Activated naive CD8-positive, alpha-beta T cell treated with anti-CD3 and anti-CD28 coated beads, Interleukin-2, amount 50 U/mL, for 24 hours (primary cell): ENCODE data around the gene ODAD3.
A peak's percentile ranks its signal among the peaks of the same experiment; 100 is the strongest.
"Not testable (repeated sequence)": the region's sequence is repeated elsewhere in the genome, so short reads cannot be mapped to it uniquely, and the experiment has no call there.

Source experiments
- ATAC-seq: fragments of 150-1000 bp; cut with Tn5 transposase; one replicate; pipeline ENCODE4 v1.10.0; 2021
- DNase-seq: peaks from one replicate; pipeline ENCODE4 v3.0.0; 2021
- H3K27ac Mint-ChIP-seq: one replicate; pipeline ENCODE4 v1.8.0; 2021; ENCODE audit warnings: mild to moderate bottlenecking, mixed read lengths
- H3K27me3 Mint-ChIP-seq: one replicate; pipeline ENCODE4 v1.8.0; 2021; ENCODE audit warnings: mixed read lengths
- H3K36me3 Mint-ChIP-seq: one replicate; pipeline ENCODE4 v1.8.0; 2021; ENCODE audit warnings: low read depth, mixed read lengths
- H3K4me1 Mint-ChIP-seq: one replicate; pipeline ENCODE4 v1.8.0; 2021; ENCODE audit warnings: mixed read lengths
- H3K4me3 Mint-ChIP-seq: one replicate; pipeline ENCODE4 v1.8.0; 2021; ENCODE audit warnings: mild to moderate bottlenecking, moderate library complexity, mixed read lengths
- H3K9me3 Mint-ChIP-seq: one replicate; pipeline ENCODE4 v1.8.0; 2021; ENCODE audit warnings: mixed read lengths

Gene ODAD3

GRCh38 chr19:11433526-11433925 lies 1.4 kb downstream of the ODAD3 start:
- not testable (repeated sequence) for H3K27me3 Mint-ChIP-seq, H3K4me3 Mint-ChIP-seq, ATAC-seq, H3K27ac Mint-ChIP-seq, H3K9me3 Mint-ChIP-seq, DNase-seq
- Mint-ChIP-seq H3K36me3 (peaks cover 16% of the 10 kb centered on the region), H3K4me1 (peaks cover 29% of the 10 kb centered on the region)

GRCh38 chr19:11426656-11427055 lies 8.3 kb downstream of the ODAD3 start:
- no peaks in the 10 kb centered on the region for H3K36me3 Mint-ChIP-seq
- DNase-seq: no peak
- H3K27me3 Mint-ChIP-seq: peaks cover 23% of the 10 kb centered on the region
- no peak for ATAC-seq
- no peak overlapping the region for H3K4me3 Mint-ChIP-seq
- no peak overlapping the region for H3K27ac Mint-ChIP-seq
- H3K4me1 Mint-ChIP-seq: peaks cover 21% of the 10 kb centered on the region
- no peaks in the 10 kb centered on the region for H3K9me3 Mint-ChIP-seq

GRCh38 chr19:11425719-11426457 lies 9.0 kb downstream of the ODAD3 start:
- Mint-ChIP-seq H3K27me3 (peaks cover 31% of the 10 kb centered on the region), H3K36me3 (no peaks in the 10 kb centered on the region), H3K4me1 (peaks cover 29% of the 10 kb centered on the region), H3K27ac (no peak overlapping the region), H3K9me3 (no peaks in the 10 kb centered on the region), H3K4me3 (no peak overlapping the region)
- DNase-seq: no peak
- ATAC-seq: no peak

GRCh38 chr19:11423791-11424181 lies 11.1 kb downstream of the ODAD3 start:
- no peak overlapping the region for H3K4me3 Mint-ChIP-seq
- H3K27me3 Mint-ChIP-seq: peaks cover 45% of the 10 kb centered on the region
- no peak for DNase-seq
- ATAC-seq: no peak
- no peaks in the 10 kb centered on the region for H3K36me3 Mint-ChIP-seq
- H3K27ac Mint-ChIP-seq: no peak overlapping the region
- H3K9me3 Mint-ChIP-seq: no peaks in the 10 kb centered on the region
- peaks cover 35% of the 10 kb centered on the region for H3K4me1 Mint-ChIP-seq

DNA sequence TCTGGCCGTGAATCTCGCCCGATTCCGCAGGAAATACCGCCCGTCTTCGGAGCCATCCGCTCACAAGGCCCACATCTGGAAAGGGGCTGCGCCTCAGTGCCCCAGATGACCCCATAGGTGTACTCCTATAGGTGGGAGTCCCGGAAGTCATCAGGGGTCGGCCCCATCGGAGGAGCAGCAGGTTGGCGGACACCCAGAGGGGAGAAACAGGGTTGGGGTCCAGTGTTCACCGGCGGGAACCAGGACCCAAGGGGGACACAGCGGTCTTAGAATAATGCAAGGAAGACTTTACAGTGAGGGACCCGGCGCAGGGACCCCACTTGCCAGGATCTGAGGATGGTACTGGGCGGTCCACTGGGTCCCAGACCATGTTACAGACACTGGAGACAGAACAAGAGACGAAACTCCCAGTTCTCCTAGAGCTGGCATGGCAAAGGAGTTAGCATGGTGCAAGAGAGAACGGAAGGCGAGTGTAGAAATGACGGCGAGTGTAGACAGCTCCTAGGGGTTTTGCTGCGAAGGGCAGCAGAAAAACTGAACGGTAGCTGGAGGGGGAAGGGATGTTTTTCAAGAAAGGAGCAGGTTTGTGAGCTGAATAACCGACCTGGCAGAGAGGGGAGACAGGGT lies 11.6 kb downstream of the ODAD3 start:
- Mint-ChIP-seq H3K27ac (no peak overlapping the region), H3K4me3 (no peak overlapping the region), H3K36me3 (no peaks in the 10 kb centered on the region), H3K9me3 (no peaks in the 10 kb centered on the region), H3K27me3 (peaks cover 50% of the 10 kb centered on the region), H3K4me1 (peaks cover 35% of the 10 kb centered on the region)
- no peak for ATAC-seq
- no peak for DNase-seq

DNA sequence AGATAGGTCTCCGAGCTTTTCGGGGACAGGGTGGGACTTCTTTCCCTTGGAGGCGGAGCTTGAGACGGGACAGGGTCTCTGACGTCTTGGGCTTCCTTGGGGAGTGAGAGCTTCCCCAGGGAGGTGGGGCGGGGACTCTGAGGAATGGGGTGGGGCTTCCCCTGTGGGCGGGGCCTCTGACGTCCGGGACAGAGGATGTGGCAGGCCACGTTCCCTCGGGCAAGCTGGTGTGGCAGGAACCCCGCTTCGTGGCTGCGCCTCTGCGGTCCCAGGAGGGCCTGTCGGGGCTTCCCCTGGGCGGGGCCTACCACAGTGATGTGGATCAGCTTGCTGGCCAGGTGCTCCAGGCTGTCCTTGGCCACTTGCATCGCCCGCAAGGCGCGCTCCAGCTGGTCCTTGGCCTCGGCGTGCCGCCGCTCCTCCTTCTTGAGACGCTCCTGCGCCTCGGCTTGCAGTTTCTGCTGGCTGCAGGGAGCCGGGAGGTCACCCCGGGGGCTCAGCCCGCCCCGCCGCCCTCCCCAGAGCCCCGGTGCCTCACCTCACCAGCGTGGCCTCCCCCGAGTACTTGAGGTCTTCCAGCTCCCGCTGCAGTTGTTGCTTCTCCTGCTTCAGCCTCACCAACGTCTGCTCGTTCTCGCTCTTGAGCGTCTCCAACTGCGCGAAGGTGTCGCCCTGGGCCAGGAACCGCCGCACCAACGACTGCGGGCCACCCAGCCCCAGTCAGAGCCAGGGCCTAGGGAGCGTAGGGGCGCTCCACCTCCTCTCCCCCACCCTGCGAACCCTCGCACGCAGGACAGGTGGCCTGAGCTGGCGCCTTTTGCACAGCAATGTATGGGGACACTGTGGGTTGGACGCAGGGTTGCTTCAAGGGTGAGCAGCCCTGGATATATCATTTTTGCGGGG lies 12.5 kb downstream of the ODAD3 start:
- Mint-ChIP-seq H3K9me3 (no peaks in the 10 kb centered on the region), H3K27me3 (peaks cover 55% of the 10 kb centered on the region), H3K36me3 (no peaks in the 10 kb centered on the region), H3K27ac (no peak overlapping the region), H3K4me3 (peak overlapping the region; percentile 61), H3K4me1 (peaks cover 35% of the 10 kb centered on the region)
- ATAC-seq (peak; percentile 77), DNase-seq (peak; percentile 86)

- Mint-ChIP-seq H3K4me1 (peaks cover 35% of the 10 kb centered on the region), H3K27ac (no peak overlapping the region), H3K9me3 (no peaks in the 10 kb centered on the region), H3K27me3 (peaks cover 59% of the 10 kb centered on the region), H3K36me3 (no peaks in the 10 kb centered on the region), H3K4me3 (peak overlapping the region; percentile 61)
- ATAC-seq (peak; percentile 30), DNase-seq (peak; percentile 59)
These were observed 13.4 kb downstream of the ODAD3 start for GRCh38 chr19:11421371-11422098.

DNA sequence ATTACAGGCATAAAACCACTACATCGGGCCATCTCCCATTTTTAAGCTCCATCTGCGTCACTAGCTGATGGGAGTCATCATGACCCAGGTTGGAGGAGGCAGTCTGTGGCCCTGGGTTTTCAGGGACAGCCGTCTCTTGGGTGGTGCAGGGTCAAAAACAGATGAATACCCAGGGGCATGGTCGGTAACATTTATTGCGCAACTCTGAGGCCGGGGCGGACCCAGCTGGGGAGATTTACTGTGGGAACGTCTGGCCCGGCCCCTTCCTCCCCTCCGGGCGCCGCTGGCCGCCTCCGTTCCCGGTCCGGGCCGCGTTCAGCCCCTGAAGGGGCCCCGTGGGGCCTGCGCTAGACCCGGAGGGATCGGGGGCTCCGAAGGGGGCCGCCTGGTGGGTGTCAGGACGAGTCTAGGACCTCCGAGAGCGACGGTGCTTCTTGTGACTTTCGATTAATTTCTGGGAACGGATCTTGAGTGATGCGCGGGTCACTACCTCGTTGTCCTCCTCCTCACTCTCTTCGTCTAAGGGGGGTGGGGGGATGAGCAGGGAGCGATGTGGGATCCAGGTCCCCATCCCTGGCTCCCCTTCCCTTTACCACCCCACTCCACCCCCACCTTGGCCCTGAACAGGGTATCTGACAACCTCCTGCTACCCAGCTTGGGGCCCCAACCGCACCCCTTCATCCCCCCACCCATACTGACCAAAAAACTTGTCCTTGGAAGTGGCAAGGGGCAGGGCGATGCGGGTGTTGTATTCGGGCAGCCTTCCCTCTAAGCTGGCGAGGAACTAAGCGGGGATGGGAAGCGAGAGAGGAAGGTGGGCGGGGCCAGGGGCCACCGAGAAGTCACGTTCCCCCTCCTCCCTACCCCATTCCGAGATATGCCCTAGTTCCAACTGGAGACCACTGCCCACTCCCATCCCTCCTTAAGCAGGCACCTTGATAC lies 14.2 kb downstream of the ODAD3 start:
- no peaks in the 10 kb centered on the region for H3K9me3 Mint-ChIP-seq
- ATAC-seq (no peak), DNase-seq (no peak)
- H3K4me3 Mint-ChIP-seq: peak overlapping the region; percentile 61
- H3K27me3 Mint-ChIP-seq: peaks cover 62% of the 10 kb centered on the region
- H3K27ac Mint-ChIP-seq: no peak overlapping the region
- H3K36me3 Mint-ChIP-seq: no peaks in the 10 kb centered on the region
- peaks cover 35% of the 10 kb centered on the region for H3K4me1 Mint-ChIP-seq

DNA sequence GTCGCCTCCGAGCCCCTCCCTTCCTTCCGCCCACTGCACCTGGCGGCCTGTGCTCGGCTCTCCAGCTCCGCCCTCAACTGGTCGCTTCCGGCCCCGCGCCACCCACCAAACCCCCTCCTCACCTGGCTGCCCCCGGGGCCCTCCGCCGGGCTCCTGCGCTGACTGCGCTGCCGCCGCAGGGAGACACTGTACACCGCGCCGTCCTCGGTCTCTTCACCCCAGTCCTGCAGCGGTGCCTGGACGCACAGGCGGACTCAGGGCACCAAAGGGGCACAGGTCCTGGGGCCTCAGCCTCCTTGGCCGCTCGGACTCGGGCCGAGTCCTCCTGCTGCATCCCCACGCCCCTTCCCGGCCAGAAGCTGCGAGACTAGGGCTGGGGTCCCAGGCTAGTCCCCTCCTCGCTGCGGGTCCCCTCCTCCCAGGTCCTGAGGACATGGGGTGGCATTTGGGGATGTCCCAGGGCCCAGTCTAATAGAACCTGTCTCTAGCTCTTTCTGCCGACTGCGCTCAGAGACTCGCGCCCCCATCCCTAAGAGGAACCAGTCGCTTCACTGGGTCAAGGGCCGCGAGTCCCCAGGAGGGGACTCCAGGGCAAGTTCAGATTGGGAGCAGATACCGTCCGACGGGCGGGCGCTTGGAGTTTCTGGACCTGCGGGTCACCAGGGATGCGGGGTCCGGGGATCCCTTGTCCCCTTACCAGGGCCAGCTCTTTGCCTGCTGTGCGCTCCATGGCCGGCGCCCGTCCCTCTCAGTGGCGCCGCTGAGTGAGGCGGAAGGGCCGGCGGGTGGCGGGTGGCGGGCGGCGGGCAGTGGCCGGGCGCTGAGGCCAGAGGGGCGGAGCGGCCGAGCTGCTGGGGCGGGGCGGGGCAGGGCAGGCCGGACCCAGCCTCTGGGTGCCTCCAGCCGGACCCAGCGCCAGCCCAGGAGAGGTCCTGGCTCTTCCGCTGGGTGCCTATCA lies 16.1 kb downstream of the ODAD3 start, which contains the start of gene RGL3:
Gene RGL3 (minus strand): TSS at position 766 of the 958 bp plus-strand sequence. CDS start 36 bp downstream, at position 730.
- peaks cover 32% of the 10 kb centered on the region for H3K4me1 Mint-ChIP-seq

GRCh38 chr19:11418094-11418548 lies 16.8 kb downstream of the ODAD3 start:
- Mint-ChIP-seq H3K36me3 (no peaks in the 10 kb centered on the region), H3K9me3 (no peaks in the 10 kb centered on the region), H3K27ac (no peak overlapping the region), H3K4me3 (no peak overlapping the region), H3K4me1 (peaks cover 25% of the 10 kb centered on the region), H3K27me3 (peaks cover 53% of the 10 kb centered on the region)
- DNase-seq (no peak), ATAC-seq (no peak)

More for the DNA sequence above, 16.1 kb downstream of the ODAD3 start, which contains the start of gene RGL3:
- no peaks in the 10 kb centered on the region for H3K36me3 Mint-ChIP-seq
- H3K9me3 Mint-ChIP-seq: no peaks in the 10 kb centered on the region
- no peak for ATAC-seq
- H3K27me3 Mint-ChIP-seq: peaks cover 60% of the 10 kb centered on the region
- H3K4me3 Mint-ChIP-seq: no peak within 1 kb of the TSS
- no peak for DNase-seq
- no peak within 1 kb of the TSS for H3K27ac Mint-ChIP-seq

DNA sequence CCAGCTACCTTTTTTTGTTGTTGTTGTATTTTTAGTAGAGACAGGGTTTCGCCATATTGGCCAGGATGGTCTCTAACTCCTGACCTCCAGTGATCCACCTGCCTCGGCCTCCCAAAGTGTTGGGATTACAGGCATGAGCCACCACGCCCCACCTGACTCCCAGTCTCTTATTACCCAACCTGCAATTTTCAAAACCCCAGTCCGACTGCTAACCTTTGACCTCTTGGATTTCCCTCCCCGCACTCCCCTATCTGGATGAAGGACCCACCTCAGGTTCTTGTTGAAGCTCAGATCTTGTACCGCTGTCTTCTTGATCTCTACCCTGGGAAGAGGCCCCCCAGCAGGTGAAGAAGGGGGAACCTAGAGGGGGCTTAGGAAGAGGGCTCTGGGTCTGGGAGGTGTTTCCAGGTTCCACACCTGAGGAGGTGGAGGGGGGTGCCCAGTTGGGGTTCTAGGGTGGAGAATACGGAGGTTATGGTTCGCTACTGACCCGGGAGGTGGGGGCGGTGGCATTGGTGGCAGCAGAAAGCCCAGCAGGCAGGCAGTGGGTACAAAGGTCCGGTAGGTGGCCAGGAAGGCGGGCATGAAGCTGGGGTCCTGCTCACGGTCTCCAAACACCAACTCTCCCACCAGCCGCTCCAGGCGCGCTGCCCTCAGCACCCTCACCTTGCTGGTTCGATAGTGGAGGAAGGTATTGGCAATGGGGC lies 18.4 kb downstream of the ODAD3 start:
- no peaks in the 10 kb centered on the region for H3K9me3 Mint-ChIP-seq
- ATAC-seq (no peak), DNase-seq (no peak)
- H3K27me3 Mint-ChIP-seq: peaks cover 42% of the 10 kb centered on the region
- H3K4me1 Mint-ChIP-seq: peaks cover 13% of the 10 kb centered on the region
- H3K36me3 Mint-ChIP-seq: no peaks in the 10 kb centered on the region
- H3K4me3 Mint-ChIP-seq: no peak overlapping the region
- H3K27ac Mint-ChIP-seq: no peak overlapping the region

GRCh38 chr19:11414544-11414943 lies 20.4 kb downstream of the ODAD3 start:
- peaks cover 37% of the 10 kb centered on the region for H3K27me3 Mint-ChIP-seq
- no peak for ATAC-seq
- DNase-seq: no peak
- no peaks in the 10 kb centered on the region for H3K9me3 Mint-ChIP-seq
- H3K4me3 Mint-ChIP-seq: no peak overlapping the region
- H3K36me3 Mint-ChIP-seq: no peaks in the 10 kb centered on the region
- H3K4me1 Mint-ChIP-seq: no peaks in the 10 kb centered on the region
- H3K27ac Mint-ChIP-seq: no peak overlapping the region
